HEK293 (cell line): ENCODE results near the gene LBHD2.

Experiments used
- CTCF ChIA-PET: fragments of 350-600 bp; formaldehyde crosslinking; extraction: SDS; loops from one replicate; lab custom pipeline; 2021; ENCODE audit warnings: antibody characterized with exemption; lab: Yijun Ruan, JAX
- POLR2A ChIA-PET: fragments of 300-600 bp; formaldehyde crosslinking; extraction: SDS; loops from one replicate; lab custom pipeline; 2020; ENCODE audit warnings: antibody characterized with exemption, inconsistent platforms; lab: Yijun Ruan, JAX
- H3K27ac ChIP-seq: fragments of 200-500 bp; sonication (Bioruptor generic); 2 replicates; pipeline ENCODE4 v1.5.1; 2014; ENCODE audit warnings: low read depth, low read length, control low read depth, inconsistent platforms; ENCODE audit errors: extremely low read depth
- H3K36me3 ChIP-seq, 2 experiments: fragments of 200-500 bp in 1 of 2; sonication (Bioruptor generic) in 1 of 2; 1 replicate in 1 of 2; 2 replicates in 1 of 2; pipeline ENCODE4 v1.5.1; 2014 to 2017; ENCODE audit warnings: inconsistent platforms in 2 of 2, low read length in 2 of 2; ENCODE audit not compliant: control insufficient read depth in 2 of 2, insufficient read depth in 1 of 2
- H3K4me1 ChIP-seq: fragments of 200-500 bp; sonication (Bioruptor generic); 2 replicates; pipeline ENCODE4 v1.5.1; 2014; ENCODE audit warnings: mild to moderate bottlenecking, low read length, inconsistent platforms; ENCODE audit not compliant: control insufficient read depth, insufficient read depth
- H3K4me3 ChIP-seq: 2 replicates; pipeline ENCODE4 v1.5.1; 2011; ENCODE audit warnings: low read depth, mild to moderate bottlenecking, control low read depth, low read length, moderate library complexity
- H3K9me3 ChIP-seq: fragments of 200-500 bp; sonication (Bioruptor generic); 2 replicates; pipeline ENCODE4 v1.5.1; 2014; ENCODE audit warnings: low read depth, low read length, inconsistent platforms; ENCODE audit not compliant: control insufficient read depth, insufficient read depth
- AEBP2 ChIP-seq: fragments of 450-650 bp; formaldehyde crosslinking; IDR thresholded peaks from 2 replicates; pipeline ENCODE4 v1.5.1; 2016; ENCODE audit warnings: missing biosample characterization, missing genetic modification characterization, borderline replicate concordance
- IKZF3 ChIP-seq: fragments of 450-650 bp; IDR thresholded peaks from 2 replicates; pipeline ENCODE4 v1.5.0; 2018; ENCODE audit warnings: missing biosample characterization, mild to moderate bottlenecking, missing genetic modification characterization, moderate library complexity
- KLF1 ChIP-seq: fragments of 450-650 bp; formaldehyde crosslinking; IDR thresholded peaks from 2 replicates; pipeline ENCODE4 v1.5.1; 2016; ENCODE audit warnings: missing biosample characterization, missing genetic modification characterization
- SCRT2 ChIP-seq: fragments of 450-650 bp; formaldehyde crosslinking; IDR thresholded peaks from 2 replicates; pipeline ENCODE4 v1.5.1; 2016; ENCODE audit warnings: missing biosample characterization, missing genetic modification characterization
- YY1 ChIP-seq: fragments of 450-650 bp; formaldehyde crosslinking; IDR thresholded peaks from 2 replicates; pipeline ENCODE4 v1.5.1; 2018; ENCODE audit warnings: missing biosample characterization, missing genetic modification characterization
- ZNF157 ChIP-seq: fragments of 450-650 bp; formaldehyde crosslinking; IDR thresholded peaks from 2 replicates; pipeline ENCODE4 v1.5.1; 2016; ENCODE audit warnings: missing biosample characterization, missing genetic modification characterization
- ZNF280D ChIP-seq: fragments of 450-650 bp; formaldehyde crosslinking; IDR thresholded peaks from 2 replicates; pipeline ENCODE4 v1.5.1; 2016; ENCODE audit warnings: missing biosample characterization, missing genetic modification characterization
- ZNF449 ChIP-seq: fragments of 450-650 bp; formaldehyde crosslinking; IDR thresholded peaks from 2 replicates; pipeline ENCODE4 v1.5.1; 2017; ENCODE audit warnings: missing biosample characterization, mild to moderate bottlenecking, missing genetic modification characterization, moderate library complexity
- ZNF518A ChIP-seq: fragments of 450-650 bp; formaldehyde crosslinking; conservative IDR thresholded peaks from 2 replicates; pipeline ENCODE4 v1.5.1; 2016; ENCODE audit warnings: low read depth, missing biosample characterization, missing genetic modification characterization
- ZNF548 ChIP-seq: fragments of 450-650 bp; formaldehyde crosslinking; IDR thresholded peaks from 2 replicates; pipeline ENCODE4 v1.5.1; 2016; ENCODE audit warnings: missing biosample characterization, missing genetic modification characterization
- ZNF558 ChIP-seq: fragments of 450-650 bp; formaldehyde crosslinking; IDR thresholded peaks from 2 replicates; pipeline ENCODE4 v1.5.1; 2016; ENCODE audit warnings: missing biosample characterization, missing genetic modification characterization
- ZNF580 ChIP-seq: fragments of 450-650 bp; formaldehyde crosslinking; IDR thresholded peaks from 2 replicates; pipeline ENCODE4 v1.5.1; 2016; ENCODE audit warnings: missing biosample characterization, missing genetic modification characterization
- ZNF76 ChIP-seq: fragments of 450-650 bp; formaldehyde crosslinking; IDR thresholded peaks from 2 replicates; pipeline ENCODE4; 2016; ENCODE audit warnings: low read depth, missing biosample characterization, missing genetic modification characterization, borderline replicate concordance
- ZSCAN4 ChIP-seq: fragments of 450-650 bp; formaldehyde crosslinking; IDR thresholded peaks from 2 replicates; pipeline ENCODE4 v1.5.1; 2017; ENCODE audit warnings: missing biosample characterization, missing genetic modification characterization

Gene LBHD2

GRCh38 chr14:103070263-103070885, 13.6 kb upstream of the LBHD2 start:
- Histone ChIP-seq H3K36me3 (no peaks in the 10 kb centered on the region), H3K4me1 (peaks cover 10% of the 10 kb centered on the region; the same call in 1 of the 2 replicates), H3K9me3 (no peaks in the 10 kb centered on the region)
- POLR2A ChIA-PET = no interaction called here
- no peak for TF ChIP-seq ZNF580 (tag by site-specific recombination)
- no peak for TF ChIP-seq IKZF3 (tag by site-specific recombination)
- no peak for TF ChIP-seq YY1 (tag by site-specific recombination)
- TF ChIP-seq ZNF280D (tag by site-specific recombination) = no peak
- TF ChIP-seq ZNF157 (tag by site-specific recombination) = no peak
- no peak for TF ChIP-seq ZNF548 (tag by site-specific recombination)
- no peak for TF ChIP-seq ZNF76 (tag by site-specific recombination)
- TF ChIP-seq, all 188 proteins: peak for 0
- CTCF ChIA-PET = interaction anchor here (0.6 kb wide), 1 partner anchor 24 kb away, joined by 3 read pairs; no protein-coding TSS in a partner anchor
- no peak overlapping the region for H3K27ac ChIP-seq
- no peak overlapping the region for H3K4me3 ChIP-seq

- ChIA-PET POLR2A (no interaction called here), CTCF (no interaction called here)
- peaks cover 10% of the 10 kb centered on the region; the same call in 1 of the 2 replicates for H3K4me1 ChIP-seq
- H3K27ac ChIP-seq = no peak overlapping the region
- no peaks in the 10 kb centered on the region for H3K9me3 ChIP-seq
- no peak overlapping the region for H3K4me3 ChIP-seq
- H3K36me3 ChIP-seq = no peaks in the 10 kb centered on the region
- TF ChIP-seq ZNF518A (tag by site-specific recombination) (no peak), SCRT2 (tag by site-specific recombination) (peak; percentile 21; the same call in 1 of the 2 replicates)
These were observed 13.0 kb upstream of the LBHD2 start for GRCh38 chr14:103070971-103071542.

GRCh38 chr14:103071544-103072251, 12.3 kb upstream of the LBHD2 start:
- no peak overlapping the region for H3K27ac ChIP-seq
- ChIA-PET POLR2A (no interaction called here), CTCF (no interaction called here)
- no peaks in the 10 kb centered on the region for H3K36me3 ChIP-seq
- H3K4me1 ChIP-seq = peaks cover 10% of the 10 kb centered on the region; the same call in 1 of the 2 replicates
- no peak overlapping the region for H3K4me3 ChIP-seq
- H3K9me3 ChIP-seq = no peaks in the 10 kb centered on the region
- TF ChIP-seq ZSCAN4 (no peak), ZNF558 (tag by site-specific recombination) (no peak), AEBP2 (tag by site-specific recombination) (no peak), ZNF449 (tag by site-specific recombination) (peak; percentile 37; the same call in 1 of the 2 replicates), KLF1 (tag by site-specific recombination) (peak; percentile 90)
